Smooth muscle cell of trachea (primary cell): ENCODE results near the gene ZBTB16. TPM values are rescaled to one million over a fixed set of nuclear protein-coding genes. Genes with fewer than 3 reads are reported as not detected.

Source experiments
- total RNA-seq: library from RNA; depleted of rRNA; stranded (reverse); fragments of >200 nt; gene quantifications from 2 replicates; pipeline ENCODE4 v1.2.1, GENCODE V29; 2014

The ZBTB16 gene
- under 0.01 TPM in 1 of 2 replicates, not detected in the other for total RNA-seq

GRCh38 chr11:114059278-114059983 lies at the start of gene ZBTB16:
TSS of gene ZBTB16 (plus strand) at chr11:114059711. CDS start at chr11:114063301, 3,590 bp downstream.

GRCh38 chr11:114295676-114296604 lies 236.4 kb downstream of the ZBTB16 start, which contains the start of gene NNMT:
TSS of gene NNMT (plus strand) at chr11:114296399. CDS start at chr11:114296557, 158 bp downstream.

Other genes starting within 250 kb of the ZBTB16 start
- gene USP28, start 184.1 kb upstream of the ZBTB16 start, total RNA-seq, result 28.9 and 30.1 TPM in 2 replicates
- not detected in 2 replicates for gene HTR3B, start 154.9 kb upstream of the ZBTB16 start, total RNA-seq
- gene HTR3A, start 84.6 kb upstream of the ZBTB16 start, total RNA-seq, result not detected in 2 replicates
- gene NNMT, start 236.7 kb downstream of the ZBTB16 start, total RNA-seq, result 185 and 367 TPM in 2 replicates